ENCODE measurements around the gene LRP10. TPM values are rescaled to one million over a fixed set of nuclear protein-coding genes. Genes with fewer than 3 reads are reported as not detected.

LRP10 gene
- total and polyA plus RNA-seq, 2 donors (not counting 1 experiment from before 2014, with no cell fraction given) = 99.7 to 120 TPM

GRCh38 chr14:22928237-22929103, 56.9 kb downstream of the LRP10 start:
- ChIA-PET CTCF (interaction anchor here (0.6 to 5.0 kb wide), 12 partner anchors 9 to 393 kb away, joined by 3 to 64 read pairs (median 8); partner anchors contain the start of genes AJUBA, LRP10, PABPN1 and RBM23), POLR2A (interaction anchor here (0.7 to 2.3 kb wide), 9 partner anchors 8 to 1233 kb away, joined by 3 to 22 read pairs (median 3); partner anchors contain the start of genes IRF9 and RBM23)
- intact Hi-C loops (cut with micrococcal nuclease) = loop anchor here (1.0 to 5.0 kb wide), 8 partner anchors 9 to 374 kb away; partner anchors contain the start of genes ACIN1, C14orf119, DAD1 and HAUS4
- H3K27ac ChIP-seq (ENCODE audit: low read length in 2 of 2) = peak overlapping the region; percentile 65 to 86
- ATAC-seq (ENCODE audit: low read depth) (no peak), DNase-seq (no peak)
- TF ChIP-seq CTCF (IDR thresholded peaks at IDR 0.05) = no peak
- no peak for TF ChIP-seq EZH2 (IDR thresholded peaks at IDR 0.05; ENCODE audit: borderline replicate concordance, insufficient read depth, low read depth, low read length, poor library complexity, severe bottlenecking)
- no peak overlapping the region for H3K4me3 Mint-ChIP-seq
- H3K27me3 ChIP-seq (replicated peaks in 1 of 4; ENCODE audit: control extremely low read depth in 1 of 4, control insufficient read depth in 3 of 4, insufficient read depth in 4 of 4, low read length in 3 of 4) = no peaks in the 10 kb centered on the region
- 5% methylated on average over 11 of the region's 12 CpGs for WGBS (ENCODE audit: insufficient coverage)
- H3K9me3 Mint-ChIP-seq (ENCODE audit: insufficient read depth) = no peaks in the 10 kb centered on the region
- H3K9me3 ChIP-seq (ENCODE audit: control extremely low read depth in 1 of 3, control insufficient read depth in 2 of 3, insufficient read depth in 1 of 3, low read length in 2 of 3) = no peaks in the 10 kb centered on the region
- peaks cover 3% of the 10 kb centered on the region for H3K79me2 ChIP-seq (ENCODE audit: control insufficient read depth, insufficient read depth, low read length)
- H4K20me1 ChIP-seq (ENCODE audit: control insufficient read depth, insufficient read depth, low read length, poor library complexity, severe bottlenecking) = no peaks in the 10 kb centered on the region
- H3K4me1 ChIP-seq (ENCODE audit: control insufficient read depth in 2 of 2, insufficient read depth in 2 of 2, low read length in 2 of 2) = peaks cover 13 to 23% of the 10 kb centered on the region in 2 donors
- peak overlapping the region; percentile 64 to 100 (median 96) for H3K4me3 ChIP-seq (ENCODE audit: control extremely low read depth in 1 of 5, extremely low read depth in 1 of 5, insufficient read depth in 1 of 5, low read depth in 2 of 5, low read length in 4 of 5)
- no peak overlapping the region for H3K27ac Mint-ChIP-seq
- peak overlapping the region; percentile 97 for H2AFZ ChIP-seq (ENCODE audit: insufficient read depth, low read depth, low read length, poor library complexity, severe bottlenecking)
- H3K4me2 ChIP-seq (replicated peaks; ENCODE audit: low read depth, low read length, poor library complexity, severe bottlenecking) = peak overlapping the region; percentile 90
- no peaks in the 10 kb centered on the region for H3K27me3 Mint-ChIP-seq
- H3K4me1 Mint-ChIP-seq = peaks cover 23% of the 10 kb centered on the region
- peaks cover 5 to 22% of the 10 kb centered on the region in 2 experiments for H3K36me3 ChIP-seq (replicated peaks in 1 of 2; ENCODE audit: control extremely low read depth in 1 of 2, control insufficient read depth in 1 of 2, extremely low read depth in 1 of 2, insufficient read depth in 2 of 2, low read length in 1 of 2)
- H3K9ac ChIP-seq (ENCODE audit: low read length) = peak overlapping the region; percentile 96
